Bronchial smooth muscle cell (primary cell): ENCODE results near the gene MROH9. TPM values are rescaled to one million over a fixed set of nuclear protein-coding genes. Genes with fewer than 3 reads are reported as not detected.

Experiments used
- total RNA-seq: library from RNA; depleted of rRNA; stranded (reverse); fragments of >200 nt; gene quantifications from 2 replicates; pipeline ENCODE4 v1.2.1, GENCODE V29; 2014

The MROH9 gene
- total RNA-seq, result 0.09 TPM in 1 of 2 replicates, not detected in the other

DNA sequence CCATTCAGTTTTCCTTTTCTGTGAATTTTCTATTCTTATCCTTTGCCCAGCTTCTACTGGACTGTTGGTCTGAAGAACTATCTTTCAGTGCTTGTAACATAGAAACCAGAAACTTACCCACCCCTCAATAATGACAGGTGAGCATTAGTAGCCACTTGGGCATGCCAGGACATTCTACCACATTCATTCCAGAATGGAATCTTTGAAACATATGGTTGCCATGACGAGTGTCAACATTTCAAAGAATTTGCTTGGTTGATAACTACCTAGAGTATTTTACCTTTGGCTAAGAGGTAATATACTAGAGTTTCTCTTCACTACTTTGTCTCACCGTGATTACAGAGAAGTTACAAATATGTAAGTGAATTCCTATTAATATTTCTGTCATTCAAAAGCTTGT lies at the start of gene MROH9:
MROH9 (plus strand) TSS at position 304 of the 400 bp plus-strand sequence. CDS start 10,023 bp downstream, outside the sequence.

DNA sequence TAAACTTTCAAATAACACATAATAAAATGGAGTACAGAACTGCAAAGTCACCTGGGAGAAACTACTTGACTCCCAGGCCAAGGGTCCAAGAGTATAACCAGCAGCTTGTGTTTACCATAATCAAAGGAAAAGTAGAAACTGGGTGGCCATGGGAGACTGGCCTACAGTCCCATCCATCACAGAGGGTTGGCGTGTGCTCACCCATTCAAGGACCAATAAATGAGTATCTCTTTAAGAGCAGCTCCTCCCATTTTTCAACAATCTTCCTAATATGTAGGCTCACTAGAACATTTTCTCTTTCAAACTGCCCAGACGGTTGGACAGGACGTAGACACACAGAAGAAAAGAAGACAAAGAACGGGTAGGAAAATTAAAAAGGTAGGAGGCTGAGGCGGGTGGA lies 155.3 kb downstream of the MROH9 start, which contains the start of gene FMO3:
FMO3 (plus strand) TSS at position 302 of the 400 bp plus-strand sequence. CDS start 1,754 bp downstream, outside the sequence.

Other genes with a start within 250 kb of the MROH9 start
- 0.16 and 0.77 TPM in 2 replicates for gene FMO3, start 155.4 kb downstream of the MROH9 start, total RNA-seq
- 1.3 and 2.5 TPM in 2 replicates for gene FMO2, start 249.8 kb downstream of the MROH9 start, total RNA-seq